HL-60 (cell line): ENCODE measurements around the gene SSTR5.

ENCODE experiments used
- DNase-seq, 2 experiments: peaks; one replicate each; pipeline ENCODE4 v3.0.0-alpha.2; 2010 to 2020; ENCODE audit warnings: low read depth in 1 of 2, low spot score in 1 of 2
- H3K27ac ChIP-seq: fragments of 250-450 bp; sonication (Bioruptor Pico); replicated peaks from 2 replicates; pipeline ENCODE4 v1.5.1; 2020; ENCODE audit warnings: mild to moderate bottlenecking, moderate library complexity
- H3K27me3 ChIP-seq: fragments of 250-450 bp; sonication (Bioruptor Pico); 2 replicates; pipeline ENCODE4 v1.5.1; 2021; ENCODE audit warnings: mild to moderate bottlenecking, moderate library complexity; ENCODE audit not compliant: insufficient read depth, poor library complexity, severe bottlenecking
- H3K4me3 ChIP-seq: replicated peaks from 2 replicates; pipeline ENCODE4 v1.5.1; 2011; ENCODE audit warnings: mild to moderate bottlenecking, control low read depth, low read length; ENCODE audit not compliant: insufficient read depth
- GABPA ChIP-seq: IDR thresholded peaks from 2 replicates; pipeline ENCODE4 v1.6.1; 2012; ENCODE audit warnings: low read depth
- POLR2AphosphoS5 ChIP-seq: IDR thresholded peaks from 2 replicates; pipeline ENCODE4 v1.6.1; 2012; ENCODE audit warnings: low read depth
- SPI1 ChIP-seq: IDR thresholded peaks from 2 replicates; pipeline ENCODE4 v1.6.1; 2012; ENCODE audit warnings: low read depth, mild to moderate bottlenecking, borderline replicate concordance
- TF ChIP-seq, protein P1 (sequence below): IDR thresholded peaks from 2 replicates; pipeline ENCODE4 v1.6.1; 2012; ENCODE audit warnings: low read depth; ENCODE audit not compliant: insufficient replicate concordance
- TF ChIP-seq, protein P2 (sequence below): IDR thresholded peaks from one replicate; pipeline ENCODE4 v1.5.1; 2011; ENCODE audit warnings: low read length, control low read depth, inconsistent platforms; ENCODE audit not compliant: insufficient read depth

The SSTR5 gene

DNA sequence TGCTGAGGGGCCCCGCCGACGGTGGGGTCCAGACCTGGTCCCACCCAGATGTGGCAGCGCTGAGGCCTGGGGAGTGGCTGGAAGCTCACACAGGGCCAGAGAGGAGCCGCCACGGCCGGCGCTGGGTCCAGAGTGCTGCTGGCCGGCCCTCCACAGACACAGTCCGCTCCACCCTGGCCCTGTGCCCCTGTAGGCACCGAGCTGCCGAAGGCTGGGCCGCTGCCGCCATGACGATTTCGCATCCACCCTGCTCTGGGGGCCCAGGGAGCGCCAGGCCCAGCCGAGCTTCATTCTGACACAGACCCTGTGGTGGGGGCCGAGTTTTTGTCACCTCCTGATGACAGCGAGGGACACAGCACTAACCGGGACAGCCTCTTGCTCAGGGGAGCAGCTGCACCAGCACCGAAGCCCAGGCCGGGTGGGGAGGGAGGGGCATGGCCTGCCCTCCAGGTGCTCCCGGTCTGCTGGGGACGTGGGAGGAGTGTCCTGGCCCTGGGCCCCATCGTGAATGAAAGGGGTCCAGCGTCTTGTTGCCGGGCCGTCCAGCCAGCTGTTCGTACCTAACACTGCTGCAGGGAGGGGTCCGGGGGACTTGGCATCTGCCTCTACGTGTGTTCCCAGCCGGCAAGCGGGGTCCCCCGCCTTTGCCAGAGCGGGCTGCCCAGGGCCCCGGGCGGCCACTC lies 27.1 kb upstream of the SSTR5 start:
- H3K4me3 ChIP-seq: no peak overlapping the region
- no peak for DNase-seq
- H3K27me3 ChIP-seq: no peaks in the 10 kb centered on the region
- no peak overlapping the region for H3K27ac ChIP-seq
- TF ChIP-seq, protein P1, sequence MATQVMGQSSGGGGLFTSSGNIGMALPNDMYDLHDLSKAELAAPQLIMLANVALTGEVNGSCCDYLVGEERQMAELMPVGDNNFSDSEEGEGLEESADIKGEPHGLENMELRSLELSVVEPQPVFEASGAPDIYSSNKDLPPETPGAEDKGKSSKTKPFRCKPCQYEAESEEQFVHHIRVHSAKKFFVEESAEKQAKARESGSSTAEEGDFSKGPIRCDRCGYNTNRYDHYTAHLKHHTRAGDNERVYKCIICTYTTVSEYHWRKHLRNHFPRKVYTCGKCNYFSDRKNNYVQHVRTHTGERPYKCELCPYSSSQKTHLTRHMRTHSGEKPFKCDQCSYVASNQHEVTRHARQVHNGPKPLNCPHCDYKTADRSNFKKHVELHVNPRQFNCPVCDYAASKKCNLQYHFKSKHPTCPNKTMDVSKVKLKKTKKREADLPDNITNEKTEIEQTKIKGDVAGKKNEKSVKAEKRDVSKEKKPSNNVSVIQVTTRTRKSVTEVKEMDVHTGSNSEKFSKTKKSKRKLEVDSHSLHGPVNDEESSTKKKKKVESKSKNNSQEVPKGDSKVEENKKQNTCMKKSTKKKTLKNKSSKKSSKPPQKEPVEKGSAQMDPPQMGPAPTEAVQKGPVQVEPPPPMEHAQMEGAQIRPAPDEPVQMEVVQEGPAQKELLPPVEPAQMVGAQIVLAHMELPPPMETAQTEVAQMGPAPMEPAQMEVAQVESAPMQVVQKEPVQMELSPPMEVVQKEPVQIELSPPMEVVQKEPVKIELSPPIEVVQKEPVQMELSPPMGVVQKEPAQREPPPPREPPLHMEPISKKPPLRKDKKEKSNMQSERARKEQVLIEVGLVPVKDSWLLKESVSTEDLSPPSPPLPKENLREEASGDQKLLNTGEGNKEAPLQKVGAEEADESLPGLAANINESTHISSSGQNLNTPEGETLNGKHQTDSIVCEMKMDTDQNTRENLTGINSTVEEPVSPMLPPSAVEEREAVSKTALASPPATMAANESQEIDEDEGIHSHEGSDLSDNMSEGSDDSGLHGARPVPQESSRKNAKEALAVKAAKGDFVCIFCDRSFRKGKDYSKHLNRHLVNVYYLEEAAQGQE: no peak
- TF ChIP-seq, protein P2, sequence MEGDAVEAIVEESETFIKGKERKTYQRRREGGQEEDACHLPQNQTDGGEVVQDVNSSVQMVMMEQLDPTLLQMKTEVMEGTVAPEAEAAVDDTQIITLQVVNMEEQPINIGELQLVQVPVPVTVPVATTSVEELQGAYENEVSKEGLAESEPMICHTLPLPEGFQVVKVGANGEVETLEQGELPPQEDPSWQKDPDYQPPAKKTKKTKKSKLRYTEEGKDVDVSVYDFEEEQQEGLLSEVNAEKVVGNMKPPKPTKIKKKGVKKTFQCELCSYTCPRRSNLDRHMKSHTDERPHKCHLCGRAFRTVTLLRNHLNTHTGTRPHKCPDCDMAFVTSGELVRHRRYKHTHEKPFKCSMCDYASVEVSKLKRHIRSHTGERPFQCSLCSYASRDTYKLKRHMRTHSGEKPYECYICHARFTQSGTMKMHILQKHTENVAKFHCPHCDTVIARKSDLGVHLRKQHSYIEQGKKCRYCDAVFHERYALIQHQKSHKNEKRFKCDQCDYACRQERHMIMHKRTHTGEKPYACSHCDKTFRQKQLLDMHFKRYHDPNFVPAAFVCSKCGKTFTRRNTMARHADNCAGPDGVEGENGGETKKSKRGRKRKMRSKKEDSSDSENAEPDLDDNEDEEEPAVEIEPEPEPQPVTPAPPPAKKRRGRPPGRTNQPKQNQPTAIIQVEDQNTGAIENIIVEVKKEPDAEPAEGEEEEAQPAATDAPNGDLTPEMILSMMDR: no peak

DNA sequence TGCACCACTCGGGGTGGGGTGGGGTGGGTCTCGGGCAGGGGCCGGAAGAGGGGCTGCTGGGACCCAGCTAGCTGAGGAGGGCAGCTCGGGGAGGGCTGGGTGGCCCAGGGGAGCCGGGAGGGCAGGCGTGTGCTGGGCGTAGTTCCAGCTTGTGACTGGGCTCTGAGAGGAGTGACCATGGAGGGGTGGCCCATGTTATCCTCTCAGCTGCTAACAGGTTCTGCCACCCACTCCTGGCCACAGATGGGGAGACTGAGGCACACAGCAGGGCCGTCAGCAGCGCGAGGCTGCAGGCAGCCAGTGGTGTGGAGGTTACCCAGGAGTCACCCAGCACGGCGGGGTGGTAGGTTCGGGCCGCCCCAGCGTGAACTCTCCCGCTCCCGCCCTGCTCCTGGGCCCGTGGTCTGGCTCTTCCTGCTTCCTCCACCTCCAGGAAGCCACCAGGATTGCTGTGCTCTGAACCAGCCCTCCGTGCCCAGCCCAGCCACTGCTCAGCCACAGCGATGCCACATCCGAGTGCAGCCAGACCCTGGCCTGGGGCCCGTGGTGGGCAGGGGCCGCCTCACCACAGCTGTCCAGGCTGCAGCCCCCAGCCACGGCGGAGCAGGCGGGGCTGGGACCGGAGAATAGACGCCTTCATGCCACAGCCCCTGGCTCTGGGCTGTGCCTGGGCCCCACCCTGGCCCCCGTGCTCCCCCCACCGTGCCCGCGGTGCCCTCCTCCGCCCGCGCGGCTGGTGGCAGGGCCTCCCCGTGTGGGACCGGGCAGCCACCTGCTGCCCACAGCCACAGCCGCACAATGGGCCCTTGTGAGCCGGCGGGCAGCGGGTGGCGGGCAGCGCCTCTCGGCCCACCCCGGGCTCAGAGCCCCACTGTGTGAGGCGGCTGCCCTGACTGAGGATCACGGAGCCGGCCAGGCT lies 26.3 kb upstream of the SSTR5 start:
- TF ChIP-seq, protein P1: no peak
- TF ChIP-seq POLR2AphosphoS5 (no peak), SPI1 (no peak), GABPA (no peak)
- TF ChIP-seq, protein P2: no peak
- Histone ChIP-seq H3K27ac (no peak overlapping the region), H3K4me3 (no peak overlapping the region), H3K27me3 (no peaks in the 10 kb centered on the region)
- no peak for DNase-seq

GRCh38 chr16:1047123-1047522 lies 25.4 kb upstream of the SSTR5 start:
- TF ChIP-seq, protein P2: no peak
- TF ChIP-seq SPI1 (no peak), POLR2AphosphoS5 (no peak), GABPA (no peak)
- TF ChIP-seq, protein P1: no peak
- H3K4me3 ChIP-seq: no peak overlapping the region

More at GRCh38 chr16:1047123-1047522, 25.4 kb upstream of the SSTR5 start:
- no peak for DNase-seq
- H3K27me3 ChIP-seq: no peaks in the 10 kb centered on the region
- H3K27ac ChIP-seq: no peak overlapping the region
